Stomach smooth muscle (tissue), 2 donors: ENCODE measurements around the gene ESR1.
A peak's percentile ranks its signal among the peaks of the same experiment; 100 is the strongest.

Experiments used
- H3K27ac ChIP-seq: one replicate; pipeline ENCODE4 v1.7.0; 2013; ENCODE audit warnings: mild to moderate bottlenecking, low read length, inconsistent platforms
- H3K27me3 ChIP-seq, 2 donors: one replicate each; pipeline ENCODE4 v1.7.0; 2013; ENCODE audit warnings: low read length in 2 of 2; ENCODE audit not compliant: insufficient read depth in 2 of 2, control insufficient read depth in 1 of 2
- H3K36me3 ChIP-seq, 2 donors: one replicate each; pipeline ENCODE4 v1.7.0; 2013; ENCODE audit warnings: low read length in 2 of 2; ENCODE audit not compliant: control insufficient read depth in 2 of 2, insufficient read depth in 2 of 2
- H3K4me1 ChIP-seq: one replicate; pipeline ENCODE4 v1.7.0; 2013; ENCODE audit warnings: low read length; ENCODE audit not compliant: control insufficient read depth, insufficient read depth
- H3K4me3 ChIP-seq, 2 donors: one replicate each; pipeline ENCODE4 v1.7.0; 2013; ENCODE audit warnings: low read length in 2 of 2
- H3K9ac ChIP-seq, 2 donors: one replicate each; pipeline ENCODE4 v1.7.0; 2013; ENCODE audit warnings: low read length in 2 of 2, mild to moderate bottlenecking in 1 of 2
- H3K9me3 ChIP-seq, 2 donors: one replicate each; pipeline ENCODE4 v1.7.0; 2013; ENCODE audit warnings: low read length in 2 of 2; ENCODE audit not compliant: control insufficient read depth in 2 of 2
- donor health status: healthy.
- donor health status: Pancreatic carcinoma.

The ESR1 gene

DNA sequence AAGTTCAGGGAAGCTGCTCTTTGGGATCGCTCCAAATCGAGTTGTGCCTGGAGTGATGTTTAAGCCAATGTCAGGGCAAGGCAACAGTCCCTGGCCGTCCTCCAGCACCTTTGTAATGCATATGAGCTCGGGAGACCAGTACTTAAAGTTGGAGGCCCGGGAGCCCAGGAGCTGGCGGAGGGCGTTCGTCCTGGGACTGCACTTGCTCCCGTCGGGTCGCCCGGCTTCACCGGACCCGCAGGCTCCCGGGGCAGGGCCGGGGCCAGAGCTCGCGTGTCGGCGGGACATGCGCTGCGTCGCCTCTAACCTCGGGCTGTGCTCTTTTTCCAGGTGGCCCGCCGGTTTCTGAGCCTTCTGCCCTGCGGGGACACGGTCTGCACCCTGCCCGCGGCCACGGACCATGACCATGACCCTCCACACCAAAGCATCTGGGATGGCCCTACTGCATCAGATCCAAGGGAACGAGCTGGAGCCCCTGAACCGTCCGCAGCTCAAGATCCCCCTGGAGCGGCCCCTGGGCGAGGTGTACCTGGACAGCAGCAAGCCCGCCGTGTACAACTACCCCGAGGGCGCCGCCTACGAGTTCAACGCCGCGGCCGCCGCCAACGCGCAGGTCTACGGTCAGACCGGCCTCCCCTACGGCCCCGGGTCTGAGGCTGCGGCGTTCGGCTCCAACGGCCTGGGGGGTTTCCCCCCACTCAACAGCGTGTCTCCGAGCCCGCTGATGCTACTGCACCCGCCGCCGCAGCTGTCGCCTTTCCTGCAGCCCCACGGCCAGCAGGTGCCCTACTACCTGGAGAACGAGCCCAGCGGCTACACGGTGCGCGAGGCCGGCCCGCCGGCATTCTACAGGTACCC is at the start of gene ESR1:
TSS of gene ESR1 (plus strand) at position 170 of the 858 bp plus-strand sequence. CDS start at position 401, 231 bp downstream.
- H3K27ac ChIP-seq, result no peak within 1 kb of the TSS

DNA sequence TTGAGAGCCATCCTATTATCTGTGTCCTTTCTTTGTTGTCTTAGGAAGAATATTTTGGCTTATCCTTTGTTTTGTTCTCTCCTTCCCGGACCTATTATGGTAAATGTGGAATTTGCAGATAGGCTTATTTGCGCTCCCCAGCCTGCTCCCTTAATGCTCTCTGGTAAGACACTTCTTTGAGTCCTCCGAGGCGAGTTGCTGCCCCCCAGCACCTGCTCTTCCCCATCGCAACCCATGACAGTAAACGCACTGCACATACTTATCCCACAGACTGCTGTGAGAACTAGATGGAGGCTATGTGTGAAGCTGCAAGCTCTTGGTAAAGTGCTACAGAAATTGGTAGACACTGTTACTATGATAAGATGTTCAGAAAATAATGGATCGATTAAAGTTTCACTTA is 47.0 kb upstream of the ESR1 start:
- Histone ChIP-seq H3K9me3 (no peaks in the 10 kb centered on the region), H3K36me3 (no peaks in the 10 kb centered on the region), H3K27me3 (peaks cover 0 to 3% of the 10 kb centered on the region in 2 donors), H3K4me3 (no peak overlapping the region), H3K9ac (no peak overlapping the region), H3K4me1 (no peaks in the 10 kb centered on the region), H3K27ac (no peak overlapping the region)

More for the DNA sequence above, at the start of gene ESR1:
- H3K4me3 ChIP-seq, result peak within 1 kb of the TSS; percentile 46 to 64
- H3K9me3 ChIP-seq, result no peaks in the 10 kb centered on the region
- no peaks in the 10 kb centered on the region for H3K36me3 ChIP-seq
- peaks cover 8% of the 10 kb centered on the region for H3K4me1 ChIP-seq
- H3K9ac ChIP-seq, result peak within 1 kb of the TSS in 1 of 2 donors; percentile 27
- peaks cover 18 to 29% of the 10 kb centered on the region in 2 donors for H3K27me3 ChIP-seq

DNA sequence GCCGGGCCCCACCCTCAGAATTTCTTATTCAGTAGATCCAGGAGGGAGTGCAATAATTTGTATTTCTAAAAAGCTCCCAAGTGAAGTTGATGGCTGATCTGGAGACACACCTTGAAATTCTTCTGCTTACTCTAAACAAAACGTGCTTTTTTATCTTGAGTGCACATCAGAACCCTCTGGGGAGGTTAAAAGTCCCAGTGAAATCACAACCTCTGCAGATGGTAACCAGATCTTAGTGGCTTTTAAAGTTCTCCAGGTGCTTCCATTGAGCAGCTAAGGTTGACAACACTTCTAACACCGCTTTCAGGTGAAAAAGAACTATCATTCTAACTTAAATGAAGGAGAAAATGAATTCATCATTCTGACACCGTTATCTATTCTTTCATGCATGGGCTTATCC is 45.6 kb upstream of the ESR1 start:
- Histone ChIP-seq H3K4me3 (no peak overlapping the region), H3K4me1 (no peaks in the 10 kb centered on the region), H3K27ac (no peak overlapping the region), H3K9ac (no peak overlapping the region), H3K36me3 (no peaks in the 10 kb centered on the region), H3K9me3 (no peaks in the 10 kb centered on the region), H3K27me3 (peaks cover 0 to 3% of the 10 kb centered on the region in 2 donors)

DNA sequence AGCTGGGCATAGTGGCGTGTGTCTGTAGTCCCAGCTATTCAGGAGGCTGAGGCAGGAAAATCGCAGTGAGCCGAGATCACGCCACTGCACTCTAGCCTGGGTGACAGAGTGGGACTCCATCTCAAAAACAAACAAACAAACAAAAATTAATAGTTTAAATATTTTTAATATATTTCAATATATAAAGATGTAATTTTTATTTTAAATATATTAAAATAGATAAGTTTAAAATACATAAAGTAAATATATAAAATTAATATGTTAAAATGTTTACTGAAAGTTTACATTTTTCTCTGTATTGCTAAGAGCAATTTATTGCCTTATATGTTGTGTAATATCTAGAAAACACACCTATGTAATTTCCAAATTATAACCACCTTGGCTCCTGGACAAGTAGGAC is 44.7 kb upstream of the ESR1 start:
- Histone ChIP-seq H3K27me3 (peaks cover 0 to 3% of the 10 kb centered on the region in 2 donors), H3K27ac (no peak overlapping the region), H3K4me1 (no peaks in the 10 kb centered on the region), H3K9me3 (no peaks in the 10 kb centered on the region), H3K4me3 (no peak overlapping the region), H3K9ac (no peak overlapping the region), H3K36me3 (no peaks in the 10 kb centered on the region)

DNA sequence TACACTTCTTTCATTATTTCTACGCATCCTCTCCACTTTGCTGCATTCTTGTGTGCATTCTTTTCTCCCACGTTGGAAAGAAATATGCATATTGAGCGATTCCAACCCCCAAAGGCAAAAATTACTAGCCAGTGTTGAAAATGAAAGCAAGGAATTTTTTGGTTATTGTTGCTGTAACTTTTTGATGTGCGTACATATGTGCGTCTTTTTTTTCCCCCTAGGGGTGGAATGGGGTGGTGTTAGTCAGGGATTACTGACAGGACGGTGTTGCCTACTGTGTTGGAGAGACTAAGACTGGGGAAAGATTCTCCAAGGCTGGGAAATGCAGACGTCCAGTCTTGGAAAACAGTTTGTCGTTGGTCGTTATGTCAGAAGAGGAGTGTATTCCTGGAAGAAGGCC is 44.2 kb upstream of the ESR1 start:
- Histone ChIP-seq H3K36me3 (no peaks in the 10 kb centered on the region), H3K9me3 (no peaks in the 10 kb centered on the region), H3K27ac (no peak overlapping the region), H3K4me1 (no peaks in the 10 kb centered on the region), H3K9ac (no peak overlapping the region), H3K27me3 (peaks cover 0 to 3% of the 10 kb centered on the region in 2 donors), H3K4me3 (peak overlapping the region in 1 of 2 donors; percentile 24)

DNA sequence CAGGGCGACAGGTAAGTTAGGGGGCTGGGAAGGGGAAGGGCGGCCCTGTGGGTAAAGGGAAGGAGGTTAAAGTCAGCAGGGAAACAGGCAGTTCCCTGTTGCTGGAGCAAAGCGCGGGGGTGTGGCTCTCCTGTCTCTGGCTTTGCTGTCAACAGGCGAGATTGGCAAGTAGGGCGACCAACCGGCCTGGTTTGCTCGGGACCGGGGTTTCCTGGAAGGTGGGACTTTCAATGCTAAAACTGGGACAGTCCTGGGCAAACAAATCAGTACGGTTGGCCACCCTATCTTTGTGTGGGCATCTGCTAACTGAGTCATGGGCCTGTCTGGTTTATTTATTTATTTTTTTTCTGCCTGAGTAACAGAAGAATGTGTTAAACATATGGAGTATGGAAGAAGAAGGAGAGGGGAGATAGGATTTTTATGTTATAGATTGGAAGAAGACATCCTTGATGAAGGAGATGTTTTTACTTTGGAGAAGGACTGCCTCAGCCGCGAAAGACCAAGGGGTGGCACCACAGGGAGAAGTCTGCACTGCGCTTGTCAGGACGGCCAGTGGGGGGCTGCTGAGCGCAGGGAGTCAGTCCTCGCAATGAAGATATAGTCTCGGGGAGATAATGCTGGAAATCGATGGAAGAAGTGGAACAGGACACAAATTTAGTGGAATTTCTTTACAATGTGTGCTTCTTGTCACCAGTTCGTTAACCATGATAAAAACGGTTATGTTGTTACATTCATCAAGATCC is 43.4 kb upstream of the ESR1 start:
- Histone ChIP-seq H3K4me1 (no peaks in the 10 kb centered on the region), H3K9ac (no peak overlapping the region), H3K4me3 (peak overlapping the region in 1 of 2 donors; percentile 24), H3K36me3 (no peaks in the 10 kb centered on the region), H3K9me3 (no peaks in the 10 kb centered on the region), H3K27ac (no peak overlapping the region), H3K27me3 (peaks cover 0 to 3% of the 10 kb centered on the region in 2 donors)

DNA sequence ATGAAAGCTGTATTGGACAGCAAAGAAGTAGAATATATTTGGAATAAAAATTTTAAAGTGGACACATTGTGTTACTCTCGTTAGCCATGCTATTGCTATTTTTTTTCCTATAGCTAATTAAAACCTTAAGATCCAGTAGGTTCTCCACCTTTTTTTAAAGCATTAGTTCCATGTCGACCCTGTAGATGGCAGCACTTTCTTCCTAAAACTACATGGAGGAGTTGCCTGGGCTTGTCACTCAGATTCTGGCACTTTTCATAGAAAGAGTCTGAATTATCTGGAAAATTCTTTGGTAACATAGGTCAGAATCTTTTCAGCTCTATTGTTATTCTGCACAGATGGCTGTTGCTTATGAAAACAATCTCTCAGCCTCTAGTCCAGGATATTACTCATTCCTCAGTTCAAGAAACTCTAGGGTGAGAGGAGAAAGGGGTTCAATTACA is 42.0 kb upstream of the ESR1 start:
- Histone ChIP-seq H3K4me1 (no peaks in the 10 kb centered on the region), H3K4me3 (no peak overlapping the region), H3K27me3 (peaks cover 0 to 3% of the 10 kb centered on the region in 2 donors), H3K36me3 (no peaks in the 10 kb centered on the region), H3K9me3 (no peaks in the 10 kb centered on the region), H3K27ac (no peak overlapping the region), H3K9ac (no peak overlapping the region)

DNA sequence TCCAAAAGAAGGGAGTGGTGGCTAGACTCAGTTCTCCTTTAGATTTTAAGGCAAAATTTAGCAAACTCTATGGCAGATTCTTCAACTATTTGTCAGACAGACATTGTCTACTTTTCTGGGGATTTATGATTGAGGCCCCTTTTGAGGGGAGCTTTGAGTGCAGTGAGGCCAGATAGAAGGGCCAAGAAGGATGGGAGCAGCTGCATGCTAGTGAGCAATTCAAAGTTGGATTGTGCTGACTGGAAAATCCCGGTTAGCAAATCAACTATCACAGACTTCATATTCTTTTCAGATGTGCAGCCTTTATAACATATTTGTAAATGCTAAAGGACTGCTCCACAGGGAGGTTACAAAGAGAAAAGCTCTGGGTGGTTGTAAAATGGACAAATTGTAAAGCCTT is 35.0 kb upstream of the ESR1 start:
- Histone ChIP-seq H3K36me3 (no peaks in the 10 kb centered on the region), H3K4me3 (no peak overlapping the region), H3K9me3 (no peaks in the 10 kb centered on the region), H3K4me1 (no peaks in the 10 kb centered on the region), H3K9ac (no peak overlapping the region), H3K27ac (no peak overlapping the region), H3K27me3 (no peaks in the 10 kb centered on the region)

DNA sequence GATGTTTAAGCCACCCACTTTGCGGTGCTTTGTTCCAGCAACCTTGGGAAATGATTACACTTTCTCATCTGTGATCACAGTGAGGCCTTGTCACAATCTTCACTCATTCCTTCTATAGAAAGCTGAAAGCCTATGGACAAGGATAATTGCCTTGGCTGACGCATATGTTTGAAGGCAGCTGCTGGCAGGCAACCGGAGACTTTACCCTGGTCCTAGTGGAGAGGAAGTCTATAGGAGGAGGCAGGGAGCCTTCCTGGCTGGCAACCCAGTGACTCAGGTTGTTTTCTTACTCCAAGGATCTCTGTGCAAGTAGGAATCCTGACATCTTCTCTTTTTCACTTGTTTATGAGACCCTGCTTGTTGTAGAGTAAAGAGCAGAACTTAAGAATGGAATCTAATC is 34.1 kb upstream of the ESR1 start:
- Histone ChIP-seq H3K27ac (no peak overlapping the region), H3K9ac (no peak overlapping the region), H3K4me1 (no peaks in the 10 kb centered on the region), H3K27me3 (no peaks in the 10 kb centered on the region), H3K36me3 (no peaks in the 10 kb centered on the region), H3K4me3 (no peak overlapping the region), H3K9me3 (no peaks in the 10 kb centered on the region)

DNA sequence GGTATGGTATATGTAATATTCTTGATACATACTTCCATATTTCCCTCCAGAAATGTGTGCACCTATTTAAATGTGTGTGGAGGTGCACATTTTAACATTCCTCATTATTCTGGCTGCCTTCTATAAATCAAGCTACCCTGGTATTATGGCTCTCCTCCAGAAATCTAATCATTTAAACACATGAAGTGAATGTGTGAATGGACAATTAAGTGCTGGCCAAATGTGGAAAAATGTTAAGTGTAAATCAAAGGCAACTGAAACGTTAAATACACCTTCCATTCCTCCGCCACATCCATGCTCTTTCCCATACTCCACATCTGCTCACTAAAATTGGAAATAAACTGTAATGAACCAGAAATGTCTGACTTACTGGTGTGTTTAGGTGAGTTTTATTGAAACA is 24.9 kb upstream of the ESR1 start:
- H3K4me1 ChIP-seq, result no peaks in the 10 kb centered on the region
- H3K9ac ChIP-seq, result no peak overlapping the region
- H3K4me3 ChIP-seq, result no peak overlapping the region
- no peaks in the 10 kb centered on the region for H3K27me3 ChIP-seq
- no peaks in the 10 kb centered on the region for H3K9me3 ChIP-seq
- H3K36me3 ChIP-seq, result no peaks in the 10 kb centered on the region
- no peak overlapping the region for H3K27ac ChIP-seq
